OCI-LY3 (cell line): Measurements from ENCODE around the gene RNF123.

Experiments used
- H2AFZ ChIP-seq: fragments of 200-600, 300-600 bp; shearing (Covaris generic); 2 replicates; pipeline ENCODE4 v1.6.0; 2014; ENCODE audit warnings: antibody characterized with exemption, low read depth, low read length
- H3K27ac ChIP-seq: fragments of 200-600, 300-600 bp; sonication (generic); 2 replicates; pipeline ENCODE4 v1.5.1; 2014; ENCODE audit warnings: mild to moderate bottlenecking, low read length, moderate library complexity, mixed read lengths
- H3K27me3 ChIP-seq: fragments of 200-600, 300-600 bp; sonication (generic); 2 replicates; pipeline ENCODE4 v1.6.1; 2014; ENCODE audit warnings: low read depth, low read length, mixed read lengths
- H3K36me3 ChIP-seq: fragments of 200-600, 300-600 bp; sonication (generic); replicated peaks from 2 replicates; pipeline ENCODE3; 2014; ENCODE audit warnings: low read depth, low read length, mixed read lengths
- H3K4me1 ChIP-seq: fragments of 300-600, 200-600 bp; sonication (generic); 2 replicates; pipeline ENCODE4 v1.6.1; 2014; ENCODE audit warnings: low read length, mixed read lengths
- H3K4me2 ChIP-seq: fragments of 200-600, 300-600 bp; sonication (generic); 2 replicates; pipeline ENCODE4 v1.6.1; 2014; ENCODE audit warnings: low read length, mixed read lengths
- H3K4me3 ChIP-seq: fragments of 300-600, 200-600 bp; sonication (generic); 2 replicates; pipeline ENCODE4 v1.5.1; 2014; ENCODE audit warnings: antibody characterized with exemption, mild to moderate bottlenecking, low read length, moderate library complexity
- H3K79me2 ChIP-seq: fragments of 300-600, 200-600 bp; shearing (Covaris generic); 2 replicates; pipeline ENCODE4 v1.6.1; 2014; ENCODE audit warnings: mild to moderate bottlenecking, low read length, mixed read lengths
- H3K9ac ChIP-seq: fragments of 300-600, 200-600 bp; shearing (Covaris generic); 2 replicates; pipeline ENCODE4 v1.6.0; 2014; ENCODE audit warnings: mild to moderate bottlenecking, low read length, moderate library complexity
- H3K9me3 ChIP-seq: fragments of 200-600, 300-600 bp; shearing (Covaris generic); 2 replicates; pipeline ENCODE4 v1.6.1; 2014; ENCODE audit warnings: low read length, mixed read lengths; ENCODE audit not compliant: insufficient read depth
- H4K20me1 ChIP-seq: fragments of 200-600, 300-600 bp; sonication (generic); 2 replicates; pipeline ENCODE4 v1.6.1; 2016; ENCODE audit warnings: low read length, mixed read lengths; ENCODE audit not compliant: insufficient read depth
- CTCF ChIP-seq: fragments of 200-600, 300-600 bp; sonication (generic); IDR thresholded peaks from 2 replicates; pipeline ENCODE4 v1.5.1; 2014; ENCODE audit warnings: antibody characterized with exemption, low read length, low read depth
- EZH2phosphoT487 ChIP-seq: fragments of 200-600 bp; shearing (Covaris generic); IDR thresholded peaks from 2 replicates; pipeline ENCODE4 v1.6.1; 2018; ENCODE audit warnings: antibody characterized with exemption, mixed run types, low read depth

Gene RNF123

DNA sequence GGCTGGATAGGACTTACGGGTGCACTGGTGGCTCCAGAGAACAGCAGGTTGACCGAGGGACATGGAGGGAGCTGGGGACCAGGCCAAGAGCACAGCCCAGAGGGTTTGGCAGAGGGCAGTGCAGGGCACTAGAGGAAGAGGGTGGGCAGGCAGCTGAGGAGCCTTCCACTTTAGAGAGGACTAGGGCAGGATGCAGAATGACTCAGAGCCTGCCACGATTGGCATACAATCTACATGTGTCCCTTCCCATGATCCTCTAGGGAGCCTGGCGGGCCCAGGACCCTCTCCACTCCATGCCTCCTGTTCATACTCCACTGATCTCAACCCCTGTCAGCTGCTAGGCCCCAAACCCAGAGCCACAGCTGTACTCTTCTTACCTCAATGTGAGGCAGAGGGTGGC lies 29.6 kb upstream of the RNF123 start:
- Histone ChIP-seq H3K4me1 (no peaks in the 10 kb centered on the region), H3K36me3 (no peaks in the 10 kb centered on the region), H3K4me3 (no peak overlapping the region), H3K79me2 (no peaks in the 10 kb centered on the region), H3K27ac (no peak overlapping the region), H3K4me2 (no peak overlapping the region), H3K9me3 (no peaks in the 10 kb centered on the region), H3K9ac (no peak overlapping the region), H3K27me3 (no peaks in the 10 kb centered on the region), H4K20me1 (no peaks in the 10 kb centered on the region), H2AFZ (peak overlapping the region; percentile 15; the same call in 1 of the 2 replicates)
- no peak for TF ChIP-seq EZH2phosphoT487
- no peak for TF ChIP-seq CTCF

GRCh38 chr3:49661281-49661680 lies 28.1 kb upstream of the RNF123 start:
- H3K9me3 ChIP-seq: no peaks in the 10 kb centered on the region

GRCh38 chr3:49662021-49662420 lies 27.3 kb upstream of the RNF123 start:
- no peaks in the 10 kb centered on the region for H3K9me3 ChIP-seq
- H3K27ac ChIP-seq: no peak overlapping the region
- no peaks in the 10 kb centered on the region for H3K79me2 ChIP-seq
- no peak overlapping the region for H3K4me2 ChIP-seq
- no peak for TF ChIP-seq EZH2phosphoT487
- TF ChIP-seq CTCF: no peak
- H3K4me3 ChIP-seq: no peak overlapping the region
- no peaks in the 10 kb centered on the region for H3K4me1 ChIP-seq
- H2AFZ ChIP-seq: no peak overlapping the region
- H3K9ac ChIP-seq: no peak overlapping the region
- H3K36me3 ChIP-seq: no peaks in the 10 kb centered on the region
- H3K27me3 ChIP-seq: no peaks in the 10 kb centered on the region
- no peaks in the 10 kb centered on the region for H4K20me1 ChIP-seq

More at GRCh38 chr3:49661281-49661680, 28.1 kb upstream of the RNF123 start:
- Histone ChIP-seq H3K4me2 (no peak overlapping the region), H3K4me3 (no peak overlapping the region), H3K27me3 (no peaks in the 10 kb centered on the region), H3K27ac (no peak overlapping the region), H3K36me3 (no peaks in the 10 kb centered on the region), H3K79me2 (no peaks in the 10 kb centered on the region), H2AFZ (no peak overlapping the region), H3K4me1 (no peaks in the 10 kb centered on the region), H3K9ac (no peak overlapping the region), H4K20me1 (no peaks in the 10 kb centered on the region)
- no peak for TF ChIP-seq EZH2phosphoT487
- TF ChIP-seq CTCF: no peak

DNA sequence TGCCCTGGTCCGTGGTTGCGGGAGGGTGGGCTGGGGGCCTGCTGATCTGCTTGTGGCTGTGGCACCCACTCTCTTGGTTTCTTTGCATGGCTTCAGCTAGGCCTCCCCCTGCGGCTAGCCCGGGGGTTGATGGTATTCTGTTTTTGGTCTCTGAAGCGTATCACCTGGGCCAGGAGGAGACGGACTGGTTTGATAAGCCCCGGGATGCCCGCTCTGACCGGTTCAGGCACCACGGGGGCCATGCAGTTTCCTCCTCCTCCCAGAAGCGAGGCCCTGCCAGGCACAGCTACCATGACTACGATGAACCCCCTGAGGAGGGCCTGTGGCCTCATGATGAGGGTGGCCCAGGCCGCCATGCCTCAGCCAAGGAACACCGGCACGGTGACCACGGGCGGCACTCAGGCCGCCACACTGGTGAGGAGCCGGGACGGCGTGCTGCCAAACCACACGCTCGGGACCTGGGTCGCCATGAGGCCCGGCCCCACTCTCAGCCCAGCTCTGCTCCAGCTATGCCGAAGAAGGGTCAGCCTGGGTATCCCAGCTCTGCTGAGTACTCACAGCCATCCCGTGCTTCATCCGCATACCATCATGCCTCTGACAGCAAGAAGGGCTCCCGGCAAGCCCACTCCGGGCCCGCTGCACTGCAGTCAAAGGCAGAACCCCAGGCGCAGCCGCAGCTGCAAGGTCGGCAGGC lies 26.5 kb upstream of the RNF123 start:
- Histone ChIP-seq H3K36me3 (no peaks in the 10 kb centered on the region), H3K9me3 (no peaks in the 10 kb centered on the region), H2AFZ (no peak overlapping the region), H3K27ac (no peak overlapping the region), H3K27me3 (no peaks in the 10 kb centered on the region), H3K4me3 (no peak overlapping the region), H3K9ac (no peak overlapping the region), H3K4me1 (no peaks in the 10 kb centered on the region), H3K79me2 (no peaks in the 10 kb centered on the region), H3K4me2 (no peak overlapping the region), H4K20me1 (no peaks in the 10 kb centered on the region)
- TF ChIP-seq CTCF: no peak
- TF ChIP-seq EZH2phosphoT487: no peak
